Endothelial cell of umbilical vein (primary cell): ENCODE results near the gene ITGAX. TPM values are rescaled to one million over a fixed set of nuclear protein-coding genes. Genes with fewer than 3 reads are reported as not detected.

Experiments
- BruUV-seq: library from RNA; stranded (reverse); fragments of 400-500 nt; replicated peaks from 2 replicates; lab custom pipeline; 2021; lab: Mats Ljungman, UMichigan
- CTCF ChIA-PET: fragments of 300-600, 350-600 bp; sonication (Branson Sonifier 250); formaldehyde crosslinking; loops from one replicate; lab custom pipeline; 2021; ENCODE audit warnings: antibody characterized with exemption, inconsistent platforms; lab: Charles Lee
- POLR2A ChIA-PET: fragments of 300-600, 350-600 bp; sonication (Branson Sonifier 250); formaldehyde crosslinking; loops from one replicate; lab custom pipeline; 2021; ENCODE audit warnings: antibody characterized with exemption, inconsistent platforms; lab: Charles Lee
- DNase-seq: peaks from one replicate; pipeline ENCODE4 v3.0.0-alpha.2; 2011; ENCODE audit warnings: low read depth, low spot score
- FAIRE-seq: peaks from 2 replicates; lab custom pipeline; 2011; peaks lifted over from hg19 to GRCh38; lab: Jason Lieb, UNC
- H2AFZ ChIP-seq: 2 replicates; pipeline ENCODE4 v1.6.0; 2012; ENCODE audit warnings: low read depth, low read length, control low read depth, inconsistent platforms
- H3K27ac ChIP-seq: 2 replicates; pipeline ENCODE4 v1.5.1; 2011; ENCODE audit warnings: low read depth, mild to moderate bottlenecking, control low read depth, low read length, moderate library complexity; ENCODE audit not compliant: insufficient read depth
- H3K27me3 ChIP-seq, 2 experiments: 2 replicates each; pipeline versions ENCODE4 v1.6.0 to v1.6.1; 2011; ENCODE audit warnings: low read length in 2 of 2, mixed read lengths in 1 of 2; ENCODE audit not compliant: control insufficient read depth in 2 of 2, insufficient read depth in 2 of 2
- H3K36me3 ChIP-seq, 2 experiments: 2 replicates in 1 of 2; 3 replicates in 1 of 2; pipeline ENCODE4 v1.5.1; 2011; ENCODE audit warnings: low read length in 2 of 2, mild to moderate bottlenecking in 1 of 2, moderate library complexity in 1 of 2; ENCODE audit not compliant: control insufficient read depth in 2 of 2, insufficient read depth in 2 of 2; ENCODE audit errors: extremely low read depth in 1 of 2
- H3K4me1 ChIP-seq: 3 replicates; pipeline ENCODE4 v1.5.1; 2011; ENCODE audit warnings: mild to moderate bottlenecking, low read length; ENCODE audit not compliant: control insufficient read depth, insufficient read depth; ENCODE audit errors: extremely low read depth
- H3K4me2 ChIP-seq: 2 replicates; pipeline ENCODE4 v1.6.1; 2011; ENCODE audit warnings: low read length, control low read depth, mixed read lengths; ENCODE audit not compliant: insufficient read depth
- H3K4me3 ChIP-seq, 3 experiments: fragments of 200-600 bp in 1 of 3; sonication (generic), shearing (Covaris generic) in 1 of 3; replicated peaks in 1 of 3; 2 replicates each; pipeline ENCODE4 v1.5.1; 2011 to 2016; ENCODE audit warnings: control low read depth in 3 of 3, low read length in 3 of 3, mild to moderate bottlenecking in 2 of 3, inconsistent platforms in 1 of 3, low read depth in 1 of 3, moderate library complexity in 1 of 3; ENCODE audit not compliant: insufficient read depth in 1 of 3
- H3K79me2 ChIP-seq: 2 replicates; pipeline ENCODE4 v1.6.0; 2012; ENCODE audit warnings: low read length, inconsistent platforms; ENCODE audit not compliant: control insufficient read depth, insufficient read depth
- H3K9ac ChIP-seq: replicated peaks from 2 replicates; pipeline ENCODE3; 2011; ENCODE audit warnings: low read length, control low read depth; ENCODE audit not compliant: insufficient read depth; ENCODE audit errors: extremely low read depth
- H3K9me1 ChIP-seq: replicated peaks from 3 replicates; pipeline ENCODE4 v1.6.0; 2011; ENCODE audit warnings: mild to moderate bottlenecking, low read length; ENCODE audit not compliant: control insufficient read depth, insufficient read depth; ENCODE audit errors: extremely low read depth
- H3K9me3 ChIP-seq: replicated peaks from 2 replicates; pipeline ENCODE4 v1.5.1; 2012; ENCODE audit warnings: low read length, inconsistent platforms; ENCODE audit not compliant: control insufficient read depth, insufficient read depth
- H4K20me1 ChIP-seq: replicated peaks from 2 replicates; pipeline ENCODE3; 2011; ENCODE audit warnings: mild to moderate bottlenecking, low read length; ENCODE audit not compliant: control insufficient read depth, insufficient read depth; ENCODE audit errors: extremely low read depth
- CTCF ChIP-seq, 2 donors: IDR thresholded peaks; 1 replicate in 1 of 2; 2 replicates in 1 of 2; pipeline ENCODE4 v1.5.1; 2011; ENCODE audit warnings: low read length in 2 of 2, mild to moderate bottlenecking in 2 of 2, moderate library complexity in 2 of 2, control low read depth in 1 of 2, inconsistent platforms in 1 of 2, low read depth in 1 of 2; ENCODE audit not compliant: insufficient read depth in 1 of 2; ENCODE audit errors: extremely low read depth in 1 of 2
- EZH2 ChIP-seq: IDR thresholded peaks from 2 replicates; pipeline ENCODE4 v1.6.1; 2012; ENCODE audit warnings: borderline replicate concordance, low read depth, mild to moderate bottlenecking, moderate library complexity, low read length, inconsistent platforms; ENCODE audit not compliant: severe bottlenecking
- GATA2 ChIP-seq: IDR thresholded peaks from 2 replicates; pipeline ENCODE4 v1.7.0; 2011; ENCODE audit warnings: low read depth, mild to moderate bottlenecking, moderate library complexity, mixed read lengths, low read length; ENCODE audit not compliant: insufficient read length, insufficient read depth
- JUN ChIP-seq: IDR thresholded peaks from 2 replicates; pipeline ENCODE4 v1.6.1; 2011; ENCODE audit warnings: borderline replicate concordance, low read depth; ENCODE audit not compliant: insufficient read length, insufficient read depth
- MYC ChIP-seq: IDR thresholded peaks from one replicate; pipeline ENCODE4 v1.6.1; 2011; ENCODE audit warnings: mild to moderate bottlenecking, low read depth, low read length
- POLR2A ChIP-seq: IDR thresholded peaks from 2 replicates; pipeline ENCODE4 v1.6.1; 2012; ENCODE audit warnings: low read depth, mild to moderate bottlenecking, control low read depth, low read length
- POLR2AphosphoS5 ChIP-seq: IDR thresholded peaks from 2 replicates; pipeline ENCODE4 v1.6.1; 2012; ENCODE audit warnings: low read depth, mild to moderate bottlenecking, control low read depth, low read length, moderate library complexity; ENCODE audit not compliant: insufficient read depth
- dilution Hi-C: fragments of 300-500 bp; cut with MboI; formaldehyde crosslinking; loops from one replicate; pipeline ENCODE4 v1.15.0; 2019; ENCODE audit warnings: low sequenced_read_pairs; ENCODE audit not compliant: extremely low pct_ligation_motif_present
- intact Hi-C: fragments of 100-400 bp; cut with micrococcal nuclease; formaldehyde crosslinking; loops from one replicate; pipeline ENCODE4 v1.10.0; 2022
- polyA plus RNA-seq, 4 experiments: library from polyadenylated mRNA; depleted of rRNA in 3 of 4; stranded (reverse) in 3 of 4; unstranded in 1 of 4; fragments of >200 nt; gene quantifications; 2 replicates each; pipeline versions ENCODE4 v1.2.1 to v1.2.3, GENCODE V29; 2011 to 2012; ENCODE audit warnings: missing spikeins in 1 of 4
- total RNA-seq: library from RNA; stranded (reverse); gene quantifications from 2 replicates; pipeline ENCODE4 v1.2.3, GENCODE V29; 2021

ITGAX gene
- total and polyA plus RNA-seq, 2 donors (not counting 3 experiments of a cell fraction or from before 2014, with no cell fraction given) = 0.18 to 1.4 TPM

DNA sequence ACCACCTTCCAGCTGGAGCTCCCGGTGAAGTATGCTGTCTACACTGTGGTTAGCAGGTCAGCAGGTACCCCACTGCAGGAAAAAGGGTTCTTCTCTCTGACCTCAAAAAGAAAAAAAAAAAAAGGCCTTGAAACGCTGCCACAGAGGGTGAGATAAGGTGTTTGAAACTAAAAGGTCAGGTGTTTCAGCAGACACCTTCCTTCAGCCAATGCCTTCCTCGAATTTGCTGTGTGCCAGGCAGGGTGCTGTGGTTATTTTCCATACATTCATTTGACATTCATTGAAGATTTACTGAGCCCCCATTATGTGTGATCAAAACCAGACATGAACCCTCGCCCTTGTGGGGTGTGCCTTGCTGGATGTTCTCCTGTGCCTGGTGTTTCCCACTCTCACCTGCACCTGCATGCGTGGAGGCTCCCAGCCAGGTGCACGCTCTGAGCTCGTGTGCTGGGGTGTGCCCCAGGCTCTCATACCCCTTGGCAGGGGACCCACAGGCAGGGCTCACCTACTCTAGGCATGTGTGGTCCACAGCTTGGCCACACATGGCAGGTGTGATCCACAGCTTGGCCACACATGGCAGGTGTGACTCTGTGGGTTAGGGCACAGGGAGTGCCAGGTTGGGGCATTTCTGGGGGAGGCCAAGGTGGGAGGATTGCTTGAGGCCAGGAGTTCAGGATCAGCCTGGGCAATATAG, 22.4 kb downstream of the ITGAX start:
- TF ChIP-seq GATA2 (no peak), POLR2A (no peak), EZH2 (no peak), POLR2AphosphoS5 (no peak), JUN (no peak), CTCF (IDR thresholded peaks at IDR 0.05; ENCODE audit: extremely low read depth in 1 of 2, insufficient read depth in 1 of 2, low read depth in 1 of 2, low read length in 2 of 2) (no peak), MYC (no peak)
- no peaks in the 10 kb centered on the region for H3K9me1 ChIP-seq
- H3K4me1 ChIP-seq = no peaks in the 10 kb centered on the region
- no peak overlapping the region for H3K27ac ChIP-seq
- CTCF ChIA-PET = no interaction called here
- no peaks in the 10 kb centered on the region for H3K36me3 ChIP-seq
- no peaks in the 10 kb centered on the region for H4K20me1 ChIP-seq
- no TSS peak for BruUV-seq
- no peak overlapping the region for H2AFZ ChIP-seq
- no peak overlapping the region for H3K4me2 ChIP-seq
- DNase-seq (no peak), FAIRE-seq (no peak)
- intact Hi-C loops = no loop called here
- H3K27me3 ChIP-seq = no peaks in the 10 kb centered on the region
- no peaks in the 10 kb centered on the region for H3K79me2 ChIP-seq
- H3K4me3 ChIP-seq = no peak overlapping the region
- dilution Hi-C loops = no loop called here
- H3K9ac ChIP-seq = no peak overlapping the region
- no peaks in the 10 kb centered on the region for H3K9me3 ChIP-seq
- POLR2A ChIA-PET = no interaction called here
